Urinary bladder (tissue), 4 donors: ENCODE measurements around the gene SKAP1. TPM values are rescaled to one million over a fixed set of nuclear protein-coding genes. Genes with fewer than 3 reads are reported as not detected.

Source experiments
- DNase-seq: peaks from one replicate; pipeline ENCODE4 v3.0.0-alpha.2; 2015; ENCODE audit errors: extremely low spot score
- H3K27ac ChIP-seq: one replicate; pipeline ENCODE4 v1.5.1; 2013; ENCODE audit warnings: low read depth, mild to moderate bottlenecking, moderate library complexity
- H3K36me3 ChIP-seq: one replicate; pipeline ENCODE4 v1.6.1; 2013; ENCODE audit warnings: mild to moderate bottlenecking, moderate library complexity; ENCODE audit not compliant: insufficient read depth
- H3K4me1 ChIP-seq: one replicate; pipeline ENCODE4 v1.6.1; 2013; ENCODE audit warnings: mild to moderate bottlenecking, moderate library complexity; ENCODE audit not compliant: insufficient read depth
- H3K4me3 ChIP-seq: one replicate; pipeline ENCODE4 v1.5.1; 2013; ENCODE audit warnings: low read depth, low read length
- WGBS: extraction: QIAGEN DNeasy Blood & Tissue Kit; methylation state at CpG from one replicate; pipeline ENCODE4 v1.1.7; 2013; 5-methylcytosine and 5-hydroxymethylcytosine counted together
- polyA plus RNA-seq: library from polyadenylated mRNA; stranded (reverse); fragments of 200-250 nt; gene quantifications from one replicate; pipeline ENCODE4 v1.2.3, GENCODE V29; 2013
- total RNA-seq: library from RNA; depleted of rRNA; stranded (reverse); fragments of >200 nt; gene quantifications from one replicate; pipeline ENCODE4 v1.2.3, GENCODE V29; 2014
- donor health status: healthy with polysubstance abuse.
- donor health status: healthy.

Gene SKAP1
- total and polyA plus RNA-seq, 2 donors, result 1.7 to 2.1 TPM

DNA sequence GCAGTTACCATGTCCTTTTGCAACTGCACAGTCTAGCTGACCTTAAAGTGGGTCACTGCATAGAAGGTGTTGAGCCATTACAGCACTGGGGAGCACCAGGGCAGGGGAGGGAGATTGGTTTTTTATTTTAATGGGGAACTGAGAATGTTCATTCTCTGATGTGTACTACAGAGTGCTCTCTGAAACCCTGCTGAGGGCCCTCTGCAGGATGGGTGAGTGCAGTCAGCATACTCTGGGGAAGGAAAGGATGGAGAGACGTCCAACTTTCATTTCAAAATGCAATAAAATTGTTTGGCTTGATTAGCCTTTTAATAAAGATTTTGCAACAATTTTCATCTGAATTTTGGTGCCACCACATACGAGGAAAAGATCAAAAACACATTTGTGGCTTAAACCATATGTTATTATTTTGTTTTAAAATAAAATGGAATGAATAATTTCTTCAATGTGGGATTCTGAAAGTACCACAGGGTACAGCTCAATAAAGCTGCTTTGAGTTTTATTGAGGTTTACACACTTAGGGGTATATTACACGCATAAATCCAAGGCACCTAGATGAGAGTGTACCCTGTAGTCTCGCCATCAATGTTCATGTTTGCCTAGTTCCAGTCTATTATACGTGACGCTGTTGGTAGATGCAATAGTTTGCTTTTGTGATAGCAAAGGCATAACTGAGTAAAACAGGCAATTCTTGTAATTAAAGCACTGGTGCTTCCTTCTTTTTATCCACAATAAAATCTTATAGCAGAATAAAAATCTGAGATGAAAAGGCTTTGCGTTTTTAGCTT is 249.0 kb downstream of the SKAP1 start:
- H3K27ac ChIP-seq, result no peak overlapping the region
- H3K4me3 ChIP-seq, result no peak overlapping the region
- no peak for DNase-seq
- H3K36me3 ChIP-seq, result peaks cover under 1% of the 10 kb centered on the region
- H3K4me1 ChIP-seq, result no peaks in the 10 kb centered on the region
- WGBS, result 79% methylated on average over 7 of the region's 7 CpGs

- Histone ChIP-seq H3K36me3 (no peaks in the 10 kb centered on the region), H3K4me3 (no peak overlapping the region), H3K27ac (no peak overlapping the region), H3K4me1 (no peaks in the 10 kb centered on the region)
- no peak for DNase-seq
- 56% methylated on average over 4 of the region's 4 CpGs for WGBS
Observed at GRCh38 chr17:48179071-48179945, 250.7 kb downstream of the SKAP1 start.

- H3K4me3 ChIP-seq, result no peak overlapping the region
- WGBS, result 76% methylated on average over 4 of the region's 4 CpGs
- DNase-seq, result no peak
Observed at GRCh38 chr17:48178317-48178716, 251.7 kb downstream of the SKAP1 start.

DNA sequence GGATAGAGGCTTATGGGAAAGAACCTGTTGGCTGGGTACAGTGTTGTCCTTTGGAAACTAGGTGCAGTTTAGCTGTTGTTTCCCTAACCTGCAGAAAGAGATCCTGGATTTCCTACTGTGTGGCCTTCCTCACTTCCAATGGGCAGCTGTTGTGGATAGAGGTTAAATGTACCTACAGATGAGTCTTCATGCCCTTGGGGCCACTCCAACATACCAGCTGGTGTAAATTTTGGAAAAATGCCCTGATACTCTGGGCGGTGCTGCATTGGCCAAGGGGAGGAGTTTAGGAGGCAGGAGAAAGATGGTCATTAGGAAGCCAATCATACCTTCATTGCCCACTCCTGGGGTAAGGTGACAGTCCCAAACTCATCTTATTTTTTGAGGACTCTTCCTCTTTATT is 252.2 kb downstream of the SKAP1 start:
- Histone ChIP-seq H3K36me3 (no peaks in the 10 kb centered on the region), H3K4me1 (no peaks in the 10 kb centered on the region), H3K4me3 (no peak overlapping the region), H3K27ac (no peak overlapping the region)
- whole genome bisulfite sequencing, result 83% methylated on average over 1 of the region's 1 CpG
- no peak for DNase-seq

More at GRCh38 chr17:48178317-48178716, 251.7 kb downstream of the SKAP1 start:
- H3K4me1 ChIP-seq, result no peaks in the 10 kb centered on the region
- no peaks in the 10 kb centered on the region for H3K36me3 ChIP-seq
- H3K27ac ChIP-seq, result no peak overlapping the region

- WGBS, result 89% methylated on average over 3 of the region's 3 CpGs
- H3K4me1 ChIP-seq, result no peaks in the 10 kb centered on the region
- H3K4me3 ChIP-seq, result no peak overlapping the region
- H3K36me3 ChIP-seq, result no peaks in the 10 kb centered on the region
- no peak overlapping the region for H3K27ac ChIP-seq
- DNase-seq, result no peak
Observed at GRCh38 chr17:48176471-48176855, 253.6 kb downstream of the SKAP1 start.

- WGBS, result 71% methylated on average over 5 of the region's 5 CpGs
Observed at GRCh38 chr17:48175692-48176470, 254.1 kb downstream of the SKAP1 start.

DNA sequence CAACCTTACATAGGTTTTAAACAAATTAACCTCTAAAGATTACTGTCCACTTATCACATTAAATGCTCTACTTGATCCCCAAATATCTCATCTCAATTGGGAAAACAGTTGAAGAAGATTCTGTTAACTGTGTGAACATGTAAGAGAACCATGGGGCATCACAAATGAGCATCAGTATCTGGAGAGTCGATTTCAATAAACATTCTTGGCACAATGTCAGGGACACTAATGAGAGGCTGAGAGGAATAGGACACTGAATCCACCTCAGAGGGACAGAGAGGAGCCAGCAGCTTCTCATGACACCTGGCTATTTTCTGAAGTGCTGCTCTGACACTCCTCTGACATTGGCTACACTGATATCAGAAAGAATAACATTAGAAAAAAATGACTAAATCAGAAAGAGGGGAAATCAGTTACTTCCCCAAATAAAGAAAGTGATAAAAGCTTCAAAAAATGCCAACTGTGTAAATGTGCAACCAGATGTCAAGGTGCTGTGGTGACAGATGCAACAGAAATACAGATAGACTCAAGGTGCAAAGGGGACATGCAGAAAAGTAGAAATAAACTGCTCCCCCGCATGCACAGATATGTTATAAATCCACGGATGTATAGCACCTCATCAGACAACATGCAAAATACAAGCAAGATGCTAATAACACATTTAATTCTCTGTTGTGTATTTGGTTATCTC is 255.0 kb downstream of the SKAP1 start:
- DNase-seq, result no peak
- WGBS, result 74% methylated on average over 3 of the region's 3 CpGs
- H3K4me1 ChIP-seq, result no peaks in the 10 kb centered on the region

More at GRCh38 chr17:48175692-48176470, 254.1 kb downstream of the SKAP1 start:
- Histone ChIP-seq H3K4me3 (no peak overlapping the region), H3K36me3 (no peaks in the 10 kb centered on the region), H3K4me1 (no peaks in the 10 kb centered on the region), H3K27ac (no peak overlapping the region)
- no peak for DNase-seq

GRCh38 chr17:48173191-48173984 is 256.6 kb downstream of the SKAP1 start:
- no peaks in the 10 kb centered on the region for H3K36me3 ChIP-seq
- no peak for DNase-seq
- no peaks in the 10 kb centered on the region for H3K4me1 ChIP-seq
- H3K4me3 ChIP-seq, result no peak overlapping the region
- WGBS, result 76% methylated on average over 8 of the region's 8 CpGs
- no peak overlapping the region for H3K27ac ChIP-seq

More for the DNA sequence above, 255.0 kb downstream of the SKAP1 start:
- Histone ChIP-seq H3K27ac (no peak overlapping the region), H3K4me3 (no peak overlapping the region), H3K36me3 (no peaks in the 10 kb centered on the region)

GRCh38 chr17:48169926-48170325 is 260.1 kb downstream of the SKAP1 start:
- 67% methylated on average over 1 of the region's 1 CpG for WGBS
- H3K4me1 ChIP-seq, result no peaks in the 10 kb centered on the region

GRCh38 chr17:48163809-48164208 is 266.2 kb downstream of the SKAP1 start:
- 88% methylated on average over 1 of the region's 1 CpG for WGBS
- DNase-seq, result no peak
- H3K27ac ChIP-seq, result no peak overlapping the region
- H3K4me1 ChIP-seq, result no peaks in the 10 kb centered on the region
- no peak overlapping the region for H3K4me3 ChIP-seq
- no peaks in the 10 kb centered on the region for H3K36me3 ChIP-seq

More at GRCh38 chr17:48169926-48170325, 260.1 kb downstream of the SKAP1 start:
- DNase-seq, result no peak
- H3K36me3 ChIP-seq, result no peaks in the 10 kb centered on the region
- H3K27ac ChIP-seq, result no peak overlapping the region
- no peak overlapping the region for H3K4me3 ChIP-seq

DNA sequence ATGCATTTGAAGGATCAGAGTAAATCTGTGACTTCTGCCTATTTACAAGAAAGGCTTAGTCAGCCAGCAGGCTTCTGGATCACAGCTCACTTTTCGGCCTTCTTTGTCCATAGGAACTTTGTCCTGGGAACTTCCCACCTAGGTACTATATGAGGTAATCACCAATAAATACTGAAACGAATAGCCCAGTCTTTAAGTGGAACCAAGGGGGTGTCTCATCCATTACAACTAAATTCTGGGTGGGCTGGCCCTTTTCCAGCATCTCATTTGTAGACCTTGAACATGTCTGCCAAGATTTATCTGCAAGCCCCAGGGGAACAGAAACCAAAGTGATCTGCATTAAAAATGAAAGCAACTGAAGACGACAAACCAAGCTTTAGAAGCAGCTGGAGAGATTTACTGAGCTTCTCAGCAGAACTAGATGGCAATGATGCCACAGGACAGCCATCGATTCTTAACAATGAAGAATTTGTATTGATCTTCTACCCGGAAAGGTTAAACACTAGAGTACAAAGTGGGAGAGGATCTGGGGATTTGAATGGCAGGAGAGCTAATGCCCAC is 267.0 kb downstream of the SKAP1 start:
- no peak overlapping the region for H3K27ac ChIP-seq
- H3K36me3 ChIP-seq, result no peaks in the 10 kb centered on the region
- no peak overlapping the region for H3K4me3 ChIP-seq
- H3K4me1 ChIP-seq, result no peaks in the 10 kb centered on the region
- WGBS, result 49% methylated on average over 5 of the region's 5 CpGs
- DNase-seq, result no peak

GRCh38 chr17:48162306-48162934 is 267.6 kb downstream of the SKAP1 start:
- no peak for DNase-seq
- Histone ChIP-seq H3K36me3 (no peaks in the 10 kb centered on the region), H3K4me3 (no peak overlapping the region), H3K27ac (no peak overlapping the region), H3K4me1 (no peaks in the 10 kb centered on the region)
- 82% methylated on average over 5 of the region's 5 CpGs for WGBS
